ENCODE measurements around the gene NRCAM. TPM values are rescaled to one million over a fixed set of nuclear protein-coding genes. Genes with fewer than 3 reads are reported as not detected.
"Not testable (repeated sequence)": the region's sequence is repeated elsewhere in the genome, so short reads cannot be mapped to it uniquely, and the experiment has no call there.

NRCAM gene
- total and polyA plus RNA-seq, 5 donors from 2014 or later: 0.27 TPM; not detected in 4

- no peak for ATAC-seq (ENCODE audit: low read depth in 2 of 2)
- peaks cover 0 to 2% (median 0%) of the 10 kb centered on the region in 7 donors for H3K9me3 Mint-ChIP-seq
These were observed 51.5 kb downstream of the NRCAM start for GRCh38 chr7:108404509-108405420.

GRCh38 chr7:108403597-108404217, 52.5 kb downstream of the NRCAM start:
- H3K4me1 ChIP-seq (ENCODE audit: control insufficient read depth, insufficient read depth, low read length, poor library complexity, severe bottlenecking): no peaks in the 10 kb centered on the region
- Mint-ChIP-seq H3K4me1 (no peaks in the 10 kb centered on the region), H3K9me3 (peaks cover 0 to 2% (median 0%) of the 10 kb centered on the region in 7 donors), H3K27ac (no peak overlapping the region), H3K36me3 (no peaks in the 10 kb centered on the region), H3K4me3 (no peak overlapping the region), H3K27me3 (peaks cover 12% of the 10 kb centered on the region)
- H3K27ac ChIP-seq (ENCODE audit: insufficient read depth, low read length, poor library complexity, severe bottlenecking): no peak overlapping the region
- no peaks in the 10 kb centered on the region for H3K9me3 ChIP-seq (ENCODE audit: control insufficient read depth in 2 of 2, low read length in 2 of 2)
- H3K27me3 ChIP-seq (ENCODE audit: control insufficient read depth, insufficient read depth, low read length): no peaks in the 10 kb centered on the region
- H3K36me3 ChIP-seq (ENCODE audit: control insufficient read depth, insufficient read depth, low read length): no peaks in the 10 kb centered on the region
- no peak overlapping the region for H3K4me3 ChIP-seq (ENCODE audit: low read depth, low read length)
- no peak for ATAC-seq (ENCODE audit: low read depth in 2 of 2)
- DNase-seq: no peak

More at GRCh38 chr7:108404509-108405420, 51.5 kb downstream of the NRCAM start:
- H3K4me1 Mint-ChIP-seq: no peaks in the 10 kb centered on the region
- Histone ChIP-seq H3K27ac (ENCODE audit: insufficient read depth, low read length, poor library complexity, severe bottlenecking) (no peak overlapping the region), H3K4me3 (ENCODE audit: low read depth, low read length) (no peak overlapping the region), H3K4me1 (ENCODE audit: control insufficient read depth, insufficient read depth, low read length, poor library complexity, severe bottlenecking) (no peaks in the 10 kb centered on the region), H3K9me3 (ENCODE audit: control insufficient read depth in 2 of 2, low read length in 2 of 2) (no peaks in the 10 kb centered on the region), H3K27me3 (ENCODE audit: control insufficient read depth, insufficient read depth, low read length) (no peaks in the 10 kb centered on the region), H3K36me3 (ENCODE audit: control insufficient read depth, insufficient read depth, low read length) (no peaks in the 10 kb centered on the region)
- H3K27me3 Mint-ChIP-seq: peaks cover 12% of the 10 kb centered on the region
- no peak overlapping the region for H3K27ac Mint-ChIP-seq
- DNase-seq: no peak
- H3K4me3 Mint-ChIP-seq: no peak overlapping the region
- no peaks in the 10 kb centered on the region for H3K36me3 Mint-ChIP-seq

DNA sequence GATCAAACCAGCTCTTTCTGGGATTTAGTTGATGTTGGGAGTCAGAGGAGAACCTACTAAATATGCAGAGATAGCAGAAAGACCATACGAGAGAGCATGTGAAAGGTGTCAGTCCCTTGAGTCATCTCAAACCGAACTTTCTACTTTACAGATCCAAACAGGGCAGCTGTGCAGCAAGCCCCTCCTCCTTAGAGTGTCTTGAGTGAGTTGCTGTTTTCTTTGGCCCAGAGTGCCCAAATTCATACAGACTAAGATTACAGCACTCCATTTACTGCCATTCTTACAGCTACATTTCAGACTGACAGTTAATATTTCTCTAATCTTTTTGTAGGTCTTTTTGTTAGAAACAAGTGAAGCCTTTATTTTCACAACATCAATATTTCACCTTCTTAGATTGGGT, 53.4 kb downstream of the NRCAM start:
- Mint-ChIP-seq H3K36me3 (no peaks in the 10 kb centered on the region), H3K4me1 (no peaks in the 10 kb centered on the region), H3K27me3 (peaks cover 12% of the 10 kb centered on the region), H3K27ac (no peak overlapping the region), H3K9me3 (peaks cover 0 to 2% (median 0%) of the 10 kb centered on the region in 7 donors), H3K4me3 (no peak overlapping the region)
- H3K4me1 ChIP-seq (ENCODE audit: control insufficient read depth, insufficient read depth, low read length, poor library complexity, severe bottlenecking): no peaks in the 10 kb centered on the region
- H3K4me3 ChIP-seq (ENCODE audit: low read depth, low read length): no peak overlapping the region
- H3K27ac ChIP-seq (ENCODE audit: insufficient read depth, low read length, poor library complexity, severe bottlenecking): no peak overlapping the region
- H3K36me3 ChIP-seq (ENCODE audit: control insufficient read depth, insufficient read depth, low read length): no peaks in the 10 kb centered on the region
- ATAC-seq (ENCODE audit: low read depth in 2 of 2) (no peak), DNase-seq (no peak)
- no peaks in the 10 kb centered on the region for H3K27me3 ChIP-seq (ENCODE audit: control insufficient read depth, insufficient read depth, low read length)
- H3K9me3 ChIP-seq (ENCODE audit: control insufficient read depth in 2 of 2, low read length in 2 of 2): no peaks in the 10 kb centered on the region

- Mint-ChIP-seq H3K27ac (no peak overlapping the region), H3K4me3 (no peak overlapping the region), H3K27me3 (no peaks in the 10 kb centered on the region), H3K36me3 (no peaks in the 10 kb centered on the region), H3K9me3 (no peaks in the 10 kb centered on the region), H3K4me1 (no peaks in the 10 kb centered on the region)
- Histone ChIP-seq H3K4me3 (ENCODE audit: low read depth, low read length) (no peak overlapping the region), H3K27me3 (ENCODE audit: control insufficient read depth, insufficient read depth, low read length) (no peaks in the 10 kb centered on the region), H3K27ac (ENCODE audit: insufficient read depth, low read length, poor library complexity, severe bottlenecking) (no peak overlapping the region), H3K9me3 (ENCODE audit: control insufficient read depth in 2 of 2, low read length in 2 of 2) (no peaks in the 10 kb centered on the region), H3K36me3 (ENCODE audit: control insufficient read depth, insufficient read depth, low read length) (no peaks in the 10 kb centered on the region), H3K4me1 (ENCODE audit: control insufficient read depth, insufficient read depth, low read length, poor library complexity, severe bottlenecking) (no peaks in the 10 kb centered on the region)
- DNase-seq: no peak
- no peak for ATAC-seq (ENCODE audit: low read depth in 2 of 2)
These were observed 60.2 kb downstream of the NRCAM start for GRCh38 chr7:108396080-108396479.

DNA sequence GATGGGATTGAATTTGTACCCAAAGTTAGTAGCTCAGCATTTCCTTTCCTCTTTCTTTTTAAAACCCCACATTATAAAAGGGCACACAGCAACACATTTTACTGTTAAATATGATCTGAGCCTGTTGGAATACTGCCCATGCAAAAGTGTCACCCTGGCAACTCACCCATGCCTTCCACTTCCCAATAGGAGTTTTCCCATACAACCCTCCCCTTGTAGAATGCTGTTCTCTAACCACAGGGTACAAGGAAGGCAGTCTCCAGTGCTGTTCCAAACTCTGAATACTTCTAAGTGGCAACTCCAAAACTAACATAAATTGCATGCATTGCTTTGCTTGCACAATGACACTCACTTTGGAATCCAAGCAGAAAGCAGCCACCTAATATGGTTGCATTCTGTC, 60.8 kb downstream of the NRCAM start:
- H3K36me3 Mint-ChIP-seq: no peaks in the 10 kb centered on the region
- H3K4me3 ChIP-seq (ENCODE audit: low read depth, low read length): no peak overlapping the region
- H3K27ac Mint-ChIP-seq: no peak overlapping the region
- no peaks in the 10 kb centered on the region for H3K9me3 Mint-ChIP-seq
- no peak overlapping the region for H3K27ac ChIP-seq (ENCODE audit: insufficient read depth, low read length, poor library complexity, severe bottlenecking)
- H3K4me1 ChIP-seq (ENCODE audit: control insufficient read depth, insufficient read depth, low read length, poor library complexity, severe bottlenecking): no peaks in the 10 kb centered on the region
- no peaks in the 10 kb centered on the region for H3K36me3 ChIP-seq (ENCODE audit: control insufficient read depth, insufficient read depth, low read length)
- no peaks in the 10 kb centered on the region for H3K9me3 ChIP-seq (ENCODE audit: control insufficient read depth in 2 of 2, low read length in 2 of 2)
- H3K4me1 Mint-ChIP-seq: no peaks in the 10 kb centered on the region
- ATAC-seq (ENCODE audit: low read depth in 2 of 2) (no peak), DNase-seq (no peak)
- no peaks in the 10 kb centered on the region for H3K27me3 ChIP-seq (ENCODE audit: control insufficient read depth, insufficient read depth, low read length)
- H3K27me3 Mint-ChIP-seq: no peaks in the 10 kb centered on the region
- no peak overlapping the region for H3K4me3 Mint-ChIP-seq

DNA sequence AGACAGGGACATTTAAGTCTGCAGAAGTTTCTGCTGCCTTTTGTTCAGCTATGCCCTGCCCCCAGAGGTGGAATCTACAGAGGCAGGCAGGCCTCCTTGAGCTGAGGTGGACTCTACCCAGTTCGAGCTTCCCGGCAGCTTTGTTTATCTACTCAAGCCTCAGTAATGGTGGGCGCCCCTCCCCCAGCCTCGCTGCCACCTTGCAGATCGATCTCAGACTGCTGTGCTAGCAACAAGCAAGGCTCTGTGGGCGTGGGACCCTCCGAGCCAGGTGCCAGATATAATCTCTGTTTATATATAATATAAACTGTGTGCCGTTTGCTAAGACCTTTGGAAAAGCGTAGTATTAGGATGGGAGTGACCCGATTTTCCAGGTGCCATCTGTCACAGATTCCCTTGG, 63.1 kb downstream of the NRCAM start:
- not testable (repeated sequence) for H3K27me3 Mint-ChIP-seq; H3K36me3 Mint-ChIP-seq; H3K9me3 ChIP-seq (ENCODE audit: control insufficient read depth in 2 of 2, low read length in 2 of 2); H3K27ac Mint-ChIP-seq; H3K4me3 Mint-ChIP-seq; H3K27ac ChIP-seq (ENCODE audit: insufficient read depth, low read length, poor library complexity, severe bottlenecking); H3K27me3 ChIP-seq (ENCODE audit: control insufficient read depth, insufficient read depth, low read length); H3K4me3 ChIP-seq (ENCODE audit: low read depth, low read length); H3K4me1 Mint-ChIP-seq; H3K4me1 ChIP-seq (ENCODE audit: control insufficient read depth, insufficient read depth, low read length, poor library complexity, severe bottlenecking); H3K36me3 ChIP-seq (ENCODE audit: control insufficient read depth, insufficient read depth, low read length); DNase-seq; H3K9me3 Mint-ChIP-seq; ATAC-seq (ENCODE audit: low read depth in 2 of 2)

GRCh38 chr7:108387686-108388085, 68.5 kb downstream of the NRCAM start:
- not testable (repeated sequence) for H3K36me3 Mint-ChIP-seq; H3K27ac ChIP-seq (ENCODE audit: insufficient read depth, low read length, poor library complexity, severe bottlenecking); H3K9me3 Mint-ChIP-seq; DNase-seq; H3K9me3 ChIP-seq (ENCODE audit: control insufficient read depth in 2 of 2, low read length in 2 of 2); H3K4me1 Mint-ChIP-seq; H3K4me3 Mint-ChIP-seq; H3K36me3 ChIP-seq (ENCODE audit: control insufficient read depth, insufficient read depth, low read length); ATAC-seq (ENCODE audit: low read depth in 2 of 2); H3K27me3 Mint-ChIP-seq; H3K4me1 ChIP-seq (ENCODE audit: control insufficient read depth, insufficient read depth, low read length, poor library complexity, severe bottlenecking); H3K27ac Mint-ChIP-seq; H3K27me3 ChIP-seq (ENCODE audit: control insufficient read depth, insufficient read depth, low read length); H3K4me3 ChIP-seq (ENCODE audit: low read depth, low read length)
